K562 (cell line): ENCODE measurements around the gene MUC5AC. TPM values are rescaled to one million over a fixed set of nuclear protein-coding genes. Genes with fewer than 3 reads are reported as not detected.

Source experiments
- ATAC-seq: fragments of 200-7000 bp; cut with Tn5 transposase; 3 replicates; pipeline ENCODE4 v1.9.1; 2020; ENCODE audit warnings: moderate library complexity
- BruUV-seq: library from RNA; stranded (reverse); fragments of 400-500 nt; replicated peaks from 2 replicates; lab custom pipeline; 2021; lab: Mats Ljungman, UMichigan
- CTCF ChIA-PET: fragments of 300-600 bp; formaldehyde crosslinking; extraction: SDS; loops from one replicate; lab custom pipeline; 2021; ENCODE audit warnings: low intra/inter-chr PET ratio; lab: Yijun Ruan, JAX
- POLR2A ChIA-PET: fragments of 300-600, 350-650 bp; sonication (Branson Sonifier 250); formaldehyde crosslinking; extraction: SDS; loops from one replicate; lab custom pipeline; 2021; ENCODE audit warnings: antibody characterized with exemption, inconsistent platforms; lab: Yijun Ruan, JAX
- DNase-seq, 4 experiments: peaks; one replicate each; pipeline versions ENCODE4 v3.0.0 to v3.0.0-alpha.2; 2011 to 2018; ENCODE audit warnings: low spot score in 3 of 4, mixed read lengths in 3 of 4; ENCODE audit errors: extremely low read depth in 1 of 4
- FAIRE-seq: peaks from 2 replicates; lab custom pipeline; 2011; peaks lifted over from hg19 to GRCh38; lab: Jason Lieb, UNC
- H2AFZ ChIP-seq: 2 replicates; pipeline ENCODE4 v1.6.0; 2011; ENCODE audit warnings: low read depth, low read length, control low read depth, inconsistent platforms
- H3K27ac ChIP-seq: fragments of 200-600 bp; 3 replicates; pipeline ENCODE4 v1.8.0; 2011; ENCODE audit warnings: low read depth, mild to moderate bottlenecking, control low read depth, inconsistent platforms, low read length, moderate library complexity, mixed read lengths; ENCODE audit errors: extremely low read depth
- H3K27me3 ChIP-seq, 2 experiments: fragments of 300-600 bp in 1 of 2; 2 replicates in 1 of 2; 3 replicates in 1 of 2; pipeline versions ENCODE4 v1.6.0 to v1.8.0; 2011; ENCODE audit warnings: inconsistent platforms in 2 of 2, low read length in 2 of 2, mild to moderate bottlenecking in 1 of 2, mixed read lengths in 1 of 2, moderate library complexity in 1 of 2; ENCODE audit not compliant: control insufficient read depth in 2 of 2, insufficient read depth in 2 of 2
- H3K36me3 ChIP-seq: fragments of 300-600 bp; 3 replicates; pipeline ENCODE4 v1.8.0; 2011; ENCODE audit warnings: mild to moderate bottlenecking, low read length, inconsistent platforms; ENCODE audit not compliant: control insufficient read depth, insufficient read depth
- H3K4me1 ChIP-seq, 2 experiments: fragments of 200-600 bp in 1 of 2; replicated peaks in 1 of 2; 2 replicates in 1 of 2; 3 replicates in 1 of 2; pipeline versions ENCODE4 v1.5.1 to v1.8.0; 2011; ENCODE audit warnings: inconsistent platforms in 2 of 2, low read length in 2 of 2, mild to moderate bottlenecking in 1 of 2, mixed read lengths in 1 of 2, moderate library complexity in 1 of 2; ENCODE audit not compliant: control insufficient read depth in 2 of 2, insufficient read depth in 2 of 2
- H3K4me2 ChIP-seq: 2 replicates; pipeline ENCODE4 v1.6.1; 2011; ENCODE audit warnings: low read length, control low read depth, inconsistent platforms, mixed read lengths; ENCODE audit not compliant: insufficient read depth
- H3K4me3 ChIP-seq: fragments of 200-600 bp; sonication (generic), shearing (Covaris generic); 2 replicates; pipeline ENCODE4 v1.5.1; 2016; ENCODE audit warnings: control low read depth, inconsistent platforms
- H3K79me2 ChIP-seq: fragments of 200-600 bp; 3 replicates; pipeline ENCODE4 v1.8.0; 2011; ENCODE audit warnings: low read length, inconsistent platforms; ENCODE audit not compliant: control insufficient read depth, insufficient read depth
- H3K9ac ChIP-seq, 2 experiments: 2 replicates each; pipeline versions ENCODE4 v1.6.0 to v1.6.1; 2011; ENCODE audit warnings: low read depth in 2 of 2, low read length in 2 of 2, control low read depth in 1 of 2, inconsistent platforms in 1 of 2, mild to moderate bottlenecking in 1 of 2, mixed read lengths in 1 of 2; ENCODE audit not compliant: insufficient read depth in 1 of 2
- H3K9me1 ChIP-seq: one replicate; pipeline ENCODE4 v1.6.0; 2011; ENCODE audit warnings: inconsistent platforms, mild to moderate bottlenecking, low read length, moderate library complexity; ENCODE audit not compliant: control insufficient read depth, insufficient read depth
- H3K9me3 ChIP-seq: replicated peaks from 2 replicates; pipeline ENCODE4 v1.5.1; 2011; ENCODE audit warnings: low read depth, low read length, inconsistent platforms; ENCODE audit not compliant: control insufficient read depth, insufficient read depth
- H4K20me1 ChIP-seq: replicated peaks from 2 replicates; pipeline ENCODE4 v1.6.1; 2011; ENCODE audit warnings: low read length, inconsistent platforms, mixed read lengths; ENCODE audit not compliant: control insufficient read depth, insufficient read depth
- TCF7 ChIP-seq: sonication (generic); IDR thresholded peaks from 2 replicates; pipeline ENCODE4 v1.6.1; 2016; ENCODE audit warnings: antibody characterized with exemption, borderline replicate concordance
- TGIF2 ChIP-seq: sonication (generic); formaldehyde crosslinking; IDR thresholded peaks from 2 replicates; pipeline ENCODE4 v1.8.1; 2022; ENCODE audit warnings: mild to moderate bottlenecking, missing genetic modification reagents, moderate library complexity
- ZNF407 ChIP-seq: fragments of 450-650 bp; IDR thresholded peaks from 2 replicates; pipeline ENCODE4 v1.6.1; 2016; ENCODE audit warnings: low read depth
- WGBS: fragments of 100-300 bp; shearing (Covaris generic); methylation state at CpG from one replicate; pipeline ENCODE4 v1.1.6; 2016; ENCODE audit warnings: low coverage, mixed read lengths; ENCODE audit not compliant: insufficient coverage; ENCODE audit errors: missing lambda C conversion rate; 5-methylcytosine and 5-hydroxymethylcytosine counted together
- in situ Hi-C: fragments of 300-500 bp; cut with MboI; formaldehyde crosslinking; loops from 4 replicates; pipeline ENCODE4 v1.15.0; 2018; ENCODE audit warnings: inconsistent platforms, mixed read lengths
- intact Hi-C: fragments of 100-400 bp; cut with micrococcal nuclease; formaldehyde crosslinking; loops from 2 replicates; pipeline ENCODE4 v1.14.2; 2022
- polyA plus RNA-seq, 8 experiments: library from polyadenylated mRNA; depleted of rRNA in 4 of 8; stranded (reverse) in 5 of 8; unstranded in 3 of 8; fragments of >200 nt; fragmentation: Nextera tagmentation in 2 of 8; fragmentation: Illumina TruSeq in 1 of 8; extraction: Ambion mirVana in 2 of 8; extraction: Trizol in 1 of 8; gene quantifications; 2 replicates each; pipeline versions ENCODE4 v1.2.1 to v1.2.3, GENCODE V29; 2011 to 2014; ENCODE audit warnings: inconsistent platforms in 1 of 8, missing spikeins in 1 of 8
- total RNA-seq, 7 experiments: library from RNA; depleted of rRNA in 6 of 7; stranded (reverse); fragments of >200 nt in 6 of 7; fragmentation: Illumina TruSeq in 2 of 7; extraction: Trizol in 2 of 7; gene quantifications; 2 replicates each; pipeline versions ENCODE4 v1.2.1 to v1.2.3, GENCODE V29; 2011 to 2021; ENCODE audit warnings: low replicate concordance in 1 of 7

MUC5AC gene
- total and polyA plus RNA-seq, 9 of the 15 experiments (the other 6 are each of a cell fraction or from before 2014, with no cell fraction given): not detected

- no TSS peak for BruUV-seq
- H3K9ac ChIP-seq: no peak overlapping the region
- H3K4me1 ChIP-seq: peaks cover 0 to 58% of the 10 kb centered on the region in 2 experiments; a peak in 2 of 5 replicates
- 4% methylated on average over 8 of the region's 8 CpGs for WGBS
- H3K4me2 ChIP-seq: no peak overlapping the region
- intact Hi-C loops (no loop called here), in situ Hi-C loops (no loop called here)
- H3K9me3 ChIP-seq: no peaks in the 10 kb centered on the region
- ATAC-seq (no peak), DNase-seq (no peak), FAIRE-seq (no peak)
- no peaks in the 10 kb centered on the region for H3K9me1 ChIP-seq
- H3K36me3 ChIP-seq: no peaks in the 10 kb centered on the region
- no peaks in the 10 kb centered on the region for H3K79me2 ChIP-seq
- no peak overlapping the region for H3K4me3 ChIP-seq
- POLR2A ChIA-PET: no interaction called here
- CTCF ChIA-PET: no interaction called here
- no peak overlapping the region for H2AFZ ChIP-seq
- peaks cover 17% of the 10 kb centered on the region; the same call in 1 of the 2 replicates for H4K20me1 ChIP-seq
- peaks cover 4 to 64% of the 10 kb centered on the region in 2 experiments; a peak in 4 of 5 replicates for H3K27me3 ChIP-seq
- H3K27ac ChIP-seq: no peak overlapping the region
- TF ChIP-seq TCF7 (no peak), TGIF2 (CRISPR knock-in tag) (no peak), ZNF407 (no peak)
Measured at GRCh38 chr11:1205987-1206331, 48.2 kb downstream of the MUC5AC start.
